Measurements from ENCODE around the gene CCR3.

The CCR3 gene

GRCh38 chr3:46272028-46272451, 29.8 kb downstream of the CCR3 start:
- Histone ChIP-seq H3K9me3 (ENCODE audit: control insufficient read depth, low read length) (no peaks in the 10 kb centered on the region), H3K4me1 (ENCODE audit: control insufficient read depth, insufficient read depth, low read length, poor library complexity, severe bottlenecking) (no peaks in the 10 kb centered on the region), H3K27ac (ENCODE audit: low read depth, low read length, severe bottlenecking) (no peak overlapping the region), H3K36me3 (ENCODE audit: control insufficient read depth, insufficient read depth, low read length) (no peaks in the 10 kb centered on the region), H3K4me3 (ENCODE audit: extremely low read depth, insufficient read depth, low read length, poor library complexity, severe bottlenecking) (no peak overlapping the region)
- WGBS, 2 experiments (ENCODE audit: insufficient coverage in 2 of 2): 83 to 100% methylated on average over 1 to 2 of the region's 4 CpGs

GRCh38 chr3:46276497-46277099, 34.3 kb downstream of the CCR3 start:
- Histone ChIP-seq H3K4me3 (ENCODE audit: extremely low read depth, insufficient read depth, low read length, poor library complexity, severe bottlenecking) (no peak overlapping the region), H3K9me3 (ENCODE audit: control insufficient read depth, low read length) (peaks cover 7% of the 10 kb centered on the region), H3K4me1 (ENCODE audit: control insufficient read depth, insufficient read depth, low read length, poor library complexity, severe bottlenecking) (no peaks in the 10 kb centered on the region), H3K36me3 (ENCODE audit: control insufficient read depth, insufficient read depth, low read length) (no peaks in the 10 kb centered on the region), H3K27ac (ENCODE audit: low read depth, low read length, severe bottlenecking) (no peak overlapping the region)
- WGBS, 2 experiments (ENCODE audit: insufficient coverage in 2 of 2): 63 to 79% methylated on average over 6 to 8 of the region's 9 CpGs

GRCh38 chr3:46277476-46277875, 35.2 kb downstream of the CCR3 start:
- no peaks in the 10 kb centered on the region for H3K4me1 ChIP-seq (ENCODE audit: control insufficient read depth, insufficient read depth, low read length, poor library complexity, severe bottlenecking)
- H3K36me3 ChIP-seq (ENCODE audit: control insufficient read depth, insufficient read depth, low read length): no peaks in the 10 kb centered on the region
- 88% methylated on average over 2 of the region's 2 CpGs; no CpG with 5 or more reads in 1 of the 2 experiments for WGBS, 2 experiments (ENCODE audit: insufficient coverage in 2 of 2)
- peaks cover 7% of the 10 kb centered on the region for H3K9me3 ChIP-seq (ENCODE audit: control insufficient read depth, low read length)
- no peak overlapping the region for H3K4me3 ChIP-seq (ENCODE audit: extremely low read depth, insufficient read depth, low read length, poor library complexity, severe bottlenecking)
- H3K27ac ChIP-seq (ENCODE audit: low read depth, low read length, severe bottlenecking): no peak overlapping the region

GRCh38 chr3:46278816-46279672, 36.8 kb downstream of the CCR3 start:
- Histone ChIP-seq H3K4me3 (ENCODE audit: extremely low read depth, insufficient read depth, low read length, poor library complexity, severe bottlenecking) (no peak overlapping the region), H3K27ac (ENCODE audit: low read depth, low read length, severe bottlenecking) (no peak overlapping the region), H3K36me3 (ENCODE audit: control insufficient read depth, insufficient read depth, low read length) (no peaks in the 10 kb centered on the region), H3K4me1 (ENCODE audit: control insufficient read depth, insufficient read depth, low read length, poor library complexity, severe bottlenecking) (no peaks in the 10 kb centered on the region), H3K9me3 (ENCODE audit: control insufficient read depth, low read length) (peaks cover 7% of the 10 kb centered on the region)
- WGBS, 2 experiments (ENCODE audit: insufficient coverage in 2 of 2): 90 to 97% methylated on average over 2 to 3 of the region's 3 CpGs

- Histone ChIP-seq H3K36me3 (ENCODE audit: control insufficient read depth, insufficient read depth, low read length) (no peaks in the 10 kb centered on the region), H3K27ac (ENCODE audit: low read depth, low read length, severe bottlenecking) (no peak overlapping the region), H3K4me1 (ENCODE audit: control insufficient read depth, insufficient read depth, low read length, poor library complexity, severe bottlenecking) (no peaks in the 10 kb centered on the region), H3K9me3 (ENCODE audit: control insufficient read depth, low read length) (peaks cover 7% of the 10 kb centered on the region), H3K4me3 (ENCODE audit: extremely low read depth, insufficient read depth, low read length, poor library complexity, severe bottlenecking) (no peak overlapping the region)
- WGBS, 2 experiments (ENCODE audit: insufficient coverage in 2 of 2): 86 to 87% methylated on average over 3 of the region's 5 CpGs
Observed at GRCh38 chr3:46280105-46280797, 38.0 kb downstream of the CCR3 start.

GRCh38 chr3:46281551-46281950, 39.3 kb downstream of the CCR3 start:
- Histone ChIP-seq H3K4me1 (ENCODE audit: control insufficient read depth, insufficient read depth, low read length, poor library complexity, severe bottlenecking) (no peaks in the 10 kb centered on the region), H3K36me3 (ENCODE audit: control insufficient read depth, insufficient read depth, low read length) (no peaks in the 10 kb centered on the region), H3K4me3 (ENCODE audit: extremely low read depth, insufficient read depth, low read length, poor library complexity, severe bottlenecking) (no peak overlapping the region), H3K9me3 (ENCODE audit: control insufficient read depth, low read length) (peaks cover 7% of the 10 kb centered on the region), H3K27ac (ENCODE audit: low read depth, low read length, severe bottlenecking) (no peak overlapping the region)
- WGBS, 2 experiments (ENCODE audit: insufficient coverage in 2 of 2): 100% methylated on average over 1 of the region's 1 CpG; no CpG with 5 or more reads in 1 of the 2 experiments

GRCh38 chr3:46282041-46282440, 39.8 kb downstream of the CCR3 start:
- 78 to 94% methylated on average over 3 to 4 of the region's 4 CpGs for WGBS, 2 experiments (ENCODE audit: insufficient coverage in 2 of 2)
- Histone ChIP-seq H3K4me1 (ENCODE audit: control insufficient read depth, insufficient read depth, low read length, poor library complexity, severe bottlenecking) (no peaks in the 10 kb centered on the region), H3K36me3 (ENCODE audit: control insufficient read depth, insufficient read depth, low read length) (no peaks in the 10 kb centered on the region), H3K9me3 (ENCODE audit: control insufficient read depth, low read length) (peaks cover 7% of the 10 kb centered on the region), H3K4me3 (ENCODE audit: extremely low read depth, insufficient read depth, low read length, poor library complexity, severe bottlenecking) (no peak overlapping the region), H3K27ac (ENCODE audit: low read depth, low read length, severe bottlenecking) (no peak overlapping the region)

- no CpG with 5 or more reads among the region's 2 CpGs for WGBS, 2 experiments (ENCODE audit: insufficient coverage in 2 of 2)
- Histone ChIP-seq H3K4me3 (ENCODE audit: extremely low read depth, insufficient read depth, low read length, poor library complexity, severe bottlenecking) (no peak overlapping the region), H3K9me3 (ENCODE audit: control insufficient read depth, low read length) (peaks cover 7% of the 10 kb centered on the region), H3K27ac (ENCODE audit: low read depth, low read length, severe bottlenecking) (no peak overlapping the region), H3K4me1 (ENCODE audit: control insufficient read depth, insufficient read depth, low read length, poor library complexity, severe bottlenecking) (no peaks in the 10 kb centered on the region), H3K36me3 (ENCODE audit: control insufficient read depth, insufficient read depth, low read length) (no peaks in the 10 kb centered on the region)
Observed at GRCh38 chr3:46282696-46283095, 40.4 kb downstream of the CCR3 start.

GRCh38 chr3:46283881-46284450, 41.7 kb downstream of the CCR3 start:
- WGBS, 2 experiments (ENCODE audit: insufficient coverage in 2 of 2): 87% methylated on average over 2 of the region's 2 CpGs; no CpG with 5 or more reads in 1 of the 2 experiments
- Histone ChIP-seq H3K4me3 (ENCODE audit: extremely low read depth, insufficient read depth, low read length, poor library complexity, severe bottlenecking) (no peak overlapping the region), H3K4me1 (ENCODE audit: control insufficient read depth, insufficient read depth, low read length, poor library complexity, severe bottlenecking) (no peaks in the 10 kb centered on the region), H3K36me3 (ENCODE audit: control insufficient read depth, insufficient read depth, low read length) (no peaks in the 10 kb centered on the region), H3K27ac (ENCODE audit: low read depth, low read length, severe bottlenecking) (no peak overlapping the region), H3K9me3 (ENCODE audit: control insufficient read depth, low read length) (peaks cover 2% of the 10 kb centered on the region)

GRCh38 chr3:46284981-46285683, 42.9 kb downstream of the CCR3 start:
- H3K36me3 ChIP-seq (ENCODE audit: control insufficient read depth, insufficient read depth, low read length): no peaks in the 10 kb centered on the region
- no peak overlapping the region for H3K4me3 ChIP-seq (ENCODE audit: extremely low read depth, insufficient read depth, low read length, poor library complexity, severe bottlenecking)
- no peak overlapping the region for H3K27ac ChIP-seq (ENCODE audit: low read depth, low read length, severe bottlenecking)
- H3K4me1 ChIP-seq (ENCODE audit: control insufficient read depth, insufficient read depth, low read length, poor library complexity, severe bottlenecking): no peaks in the 10 kb centered on the region
- H3K9me3 ChIP-seq (ENCODE audit: control insufficient read depth, low read length): no peaks in the 10 kb centered on the region
- WGBS, 2 experiments (ENCODE audit: insufficient coverage in 2 of 2): 82 to 85% methylated on average over 3 to 4 of the region's 6 CpGs
